Adrenal gland (tissue), 12 donors: ENCODE measurements around the gene LRP1B. TPM values are rescaled to one million over a fixed set of nuclear protein-coding genes. Genes with fewer than 3 reads are reported as not detected.

Experiments used
- DNase-seq, 7 donors: peaks; one replicate each; pipeline ENCODE4 v3.0.0-alpha.2; 2019 to 2020
- H3K27ac ChIP-seq, 5 donors: fragments of 200-600 bp; sonication (generic) in 4 of 5; 1 replicate in 3 of 5; 2 replicates in 2 of 5; pipeline versions ENCODE4 v1.5.1 to v1.8.0; 2016 to 2020; ENCODE audit warnings: mild to moderate bottlenecking in 1 of 5
- H3K27me3 ChIP-seq: fragments of 200-600 bp; 2 replicates; pipeline ENCODE4 v1.8.0; 2021
- H3K36me3 ChIP-seq, 2 donors: fragments of 200-600 bp; replicated peaks in 1 of 2; 1 replicate in 1 of 2; 2 replicates in 1 of 2; pipeline versions ENCODE4 v1.5.1 to v1.8.0; 2018 to 2022
- H3K4me1 ChIP-seq, 2 donors: fragments of 200-600 bp; replicated peaks in 1 of 2; 1 replicate in 1 of 2; 2 replicates in 1 of 2; pipeline versions ENCODE4 v1.5.1 to v1.8.0; 2018 to 2021
- H3K4me3 ChIP-seq, 4 donors: fragments of 200-600 bp; sonication (generic) in 3 of 4; one replicate each; pipeline ENCODE4 v1.5.1; 2016 to 2018
- H3K9me3 ChIP-seq, 3 donors: fragments of 200-600 bp; sonication (generic) in 1 of 3; replicated peaks in 1 of 3; 1 replicate in 2 of 3; 2 replicates in 1 of 3; pipeline versions ENCODE4 v1.5.1 to v1.8.0; 2016 to 2021
- POLR2A ChIP-seq, 2 donors: fragments of 450-650 bp; IDR thresholded peaks; one replicate each; pipeline ENCODE4 v1.6.1; 2017; ENCODE audit warnings: antibody characterized with exemption in 2 of 2, mild to moderate bottlenecking in 2 of 2, moderate library complexity in 1 of 2
- WGBS, 4 donors: extraction: QIAGEN DNeasy Blood & Tissue Kit in 2 of 4; methylation state at CpG; one replicate each; pipeline versions ENCODE4 v1.1.5 to v1.1.7; 2013 to 2017; 5-methylcytosine and 5-hydroxymethylcytosine counted together
- intact Hi-C, 2 donors: fragments of 100-400 bp; cut with DNase I; formaldehyde crosslinking; loops; one replicate each; pipeline versions ENCODE4 v1.14.1 to v1.15.0; 2022 to 2023
- polyA plus RNA-seq, 3 donors: library from polyadenylated mRNA; stranded (reverse); fragments of 200-250 nt in 2 of 3; fragments of 350-450 nt in 1 of 3; fragmentation: Illumina TruSeq in 1 of 3; extraction: RNeasy Lipid Tissue Mini Kit (QIAGEN cat#74804) in 1 of 3; gene quantifications; one replicate each; pipeline ENCODE4 v1.2.3, GENCODE V29; 2013 to 2014
- total RNA-seq, 9 donors: library from RNA; depleted of rRNA in 4 of 9; stranded (reverse); fragments of >200 nt in 4 of 9; fragments of 120-200 nt in 1 of 9; fragmentation: NEBNext Ultra II Directional in 1 of 9; extraction: Animal tissue kit (Norgen Biotek cat#: 25700) in 1 of 9; gene quantifications; one replicate each; pipeline versions ENCODE4 v1.1.0 to v1.2.4, GENCODE V29; 2013 to 2023
- TF ChIP-seq, protein P1 (sequence below), 6 experiments: fragments of 450-650 bp in 4 of 6; fragments of 200-600 bp in 2 of 6; sonication (generic) in 1 of 6; IDR thresholded peaks; 1 replicate in 5 of 6; 2 replicates in 1 of 6; pipeline versions ENCODE4 v1.5.1 to v1.8.0; 2016 to 2021; ENCODE audit warnings: antibody characterized with exemption in 6 of 6, mild to moderate bottlenecking in 2 of 6, moderate library complexity in 1 of 6
- donor health status: healthy with polysubstance abuse.
- donor health status: Bipolar disorder and iron deficiency.
- donor health status: DM: yes; HTN: yes; CAD: no.
- donor health status: DM: no; HTN: no; CAD: no.
- donor health status: DM: no; HTN: no; CAD: no.
- donor health status: DM: yes; HTN: yes; CAD: no.

LRP1B gene
- total and polyA plus RNA-seq, 12 donors, result 0.84 to 5.4 (median 2.1) TPM

DNA sequence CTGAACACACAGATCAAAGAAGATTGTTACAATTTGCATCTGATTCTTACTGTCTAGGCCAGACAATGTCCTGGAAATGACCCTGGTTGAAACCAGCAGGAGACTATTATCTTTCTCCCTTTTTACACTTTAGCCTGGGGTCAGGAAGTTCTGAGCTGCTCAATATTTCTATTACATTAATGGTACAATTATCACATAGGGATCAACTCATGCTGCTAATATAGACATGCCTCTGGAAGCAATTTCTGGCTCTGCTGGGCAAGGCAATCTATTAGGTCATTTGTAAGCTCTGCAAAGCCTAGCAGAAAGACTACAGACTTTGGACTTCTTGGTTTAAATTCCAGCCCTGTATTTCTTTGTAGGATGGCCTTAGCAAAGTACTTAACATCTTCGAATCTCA is 205.3 kb downstream of the LRP1B start:
- Histone ChIP-seq H3K27me3 (no peaks in the 10 kb centered on the region), H3K4me3 (no peak overlapping the region), H3K27ac (no peak overlapping the region), H3K4me1 (no peaks in the 10 kb centered on the region), H3K9me3 (no peaks in the 10 kb centered on the region), H3K36me3 (no peaks in the 10 kb centered on the region)
- intact Hi-C loops, result no loop called here
- no peak for DNase-seq
- WGBS, 4 donors, result 66 to 78% (median 72%) methylated on average over 1 of the region's 1 CpG
- TF ChIP-seq, protein P1, sequence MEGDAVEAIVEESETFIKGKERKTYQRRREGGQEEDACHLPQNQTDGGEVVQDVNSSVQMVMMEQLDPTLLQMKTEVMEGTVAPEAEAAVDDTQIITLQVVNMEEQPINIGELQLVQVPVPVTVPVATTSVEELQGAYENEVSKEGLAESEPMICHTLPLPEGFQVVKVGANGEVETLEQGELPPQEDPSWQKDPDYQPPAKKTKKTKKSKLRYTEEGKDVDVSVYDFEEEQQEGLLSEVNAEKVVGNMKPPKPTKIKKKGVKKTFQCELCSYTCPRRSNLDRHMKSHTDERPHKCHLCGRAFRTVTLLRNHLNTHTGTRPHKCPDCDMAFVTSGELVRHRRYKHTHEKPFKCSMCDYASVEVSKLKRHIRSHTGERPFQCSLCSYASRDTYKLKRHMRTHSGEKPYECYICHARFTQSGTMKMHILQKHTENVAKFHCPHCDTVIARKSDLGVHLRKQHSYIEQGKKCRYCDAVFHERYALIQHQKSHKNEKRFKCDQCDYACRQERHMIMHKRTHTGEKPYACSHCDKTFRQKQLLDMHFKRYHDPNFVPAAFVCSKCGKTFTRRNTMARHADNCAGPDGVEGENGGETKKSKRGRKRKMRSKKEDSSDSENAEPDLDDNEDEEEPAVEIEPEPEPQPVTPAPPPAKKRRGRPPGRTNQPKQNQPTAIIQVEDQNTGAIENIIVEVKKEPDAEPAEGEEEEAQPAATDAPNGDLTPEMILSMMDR (IDR thresholded peaks at IDR 0.05), result no peak
- no peak for TF ChIP-seq POLR2A (IDR thresholded peaks at IDR 0.05)

GRCh38 chr2:141923657-141924056 is 207.2 kb downstream of the LRP1B start:
- Histone ChIP-seq H3K36me3 (no peaks in the 10 kb centered on the region), H3K9me3 (no peaks in the 10 kb centered on the region), H3K27me3 (no peaks in the 10 kb centered on the region), H3K4me3 (no peak overlapping the region), H3K4me1 (no peaks in the 10 kb centered on the region), H3K27ac (no peak overlapping the region)
- WGBS, 4 donors, result 74 to 93% (median 89%) methylated on average over 1 of the region's 1 CpG
- no peak for DNase-seq
- TF ChIP-seq, protein P1 (IDR thresholded peaks at IDR 0.05), result no peak
- no peak for TF ChIP-seq POLR2A (IDR thresholded peaks at IDR 0.05)
- intact Hi-C loops, result no loop called here

GRCh38 chr2:141911485-141912066 is 219.2 kb downstream of the LRP1B start:
- TF ChIP-seq, protein P1 (IDR thresholded peaks at IDR 0.05), result peak in 3 of 6 experiments; percentile 23 to 30 (median 24)
- TF ChIP-seq POLR2A (IDR thresholded peaks at IDR 0.05), result no peak

DNA sequence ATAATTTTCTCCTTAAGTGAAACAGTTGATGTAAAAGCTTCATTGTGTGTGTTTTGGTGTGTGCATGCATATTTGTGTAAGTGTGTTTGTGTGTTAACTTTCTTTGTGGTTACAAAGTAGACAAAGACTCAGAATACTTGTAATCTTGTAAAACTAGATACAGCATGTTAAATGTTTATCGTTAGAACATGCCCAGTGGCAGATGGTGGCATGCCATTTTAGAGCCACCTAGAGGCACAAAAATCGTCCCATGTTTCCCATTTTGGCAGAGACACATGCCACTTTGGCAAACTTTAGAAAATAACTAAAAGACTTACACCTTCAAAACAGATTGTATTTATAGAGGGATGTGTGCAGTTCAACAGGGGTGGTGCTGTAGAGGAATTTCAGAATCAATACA is 224.1 kb downstream of the LRP1B start:
- no peak for DNase-seq
- 60 to 72% (median 70%) methylated on average over 2 of the region's 2 CpGs for WGBS, 4 donors

More at GRCh38 chr2:141911485-141912066, 219.2 kb downstream of the LRP1B start:
- Histone ChIP-seq H3K9me3 (no peaks in the 10 kb centered on the region), H3K4me1 (no peaks in the 10 kb centered on the region), H3K36me3 (no peaks in the 10 kb centered on the region), H3K27me3 (no peaks in the 10 kb centered on the region), H3K4me3 (no peak overlapping the region), H3K27ac (no peak overlapping the region)
- peak in 3 of 7 donors; percentile 15 to 46 (median 20) for DNase-seq
- intact Hi-C loops, result no loop called here
- WGBS, 4 donors, result 43 to 53% (median 45%) methylated on average over 2 of the region's 2 CpGs

More for the DNA sequence above, 224.1 kb downstream of the LRP1B start:
- Histone ChIP-seq H3K36me3 (no peaks in the 10 kb centered on the region), H3K27me3 (no peaks in the 10 kb centered on the region), H3K27ac (no peak overlapping the region), H3K9me3 (no peaks in the 10 kb centered on the region), H3K4me1 (no peaks in the 10 kb centered on the region), H3K4me3 (no peak overlapping the region)
- intact Hi-C loops, result no loop called here
- TF ChIP-seq, protein P1 (IDR thresholded peaks at IDR 0.05), result no peak
- no peak for TF ChIP-seq POLR2A (IDR thresholded peaks at IDR 0.05)
